Measurements from ENCODE around the gene MAFG. TPM values are rescaled to one million over a fixed set of nuclear protein-coding genes. Genes with fewer than 3 reads are reported as not detected.
"Not testable (repeated sequence)": the region's sequence is repeated elsewhere in the genome, so short reads cannot be mapped to it uniquely, and the experiment has no call there.

Gene MAFG
- total and polyA plus RNA-seq, 2 experiments from 2014 or later: 16.1 to 27.0 TPM

DNA sequence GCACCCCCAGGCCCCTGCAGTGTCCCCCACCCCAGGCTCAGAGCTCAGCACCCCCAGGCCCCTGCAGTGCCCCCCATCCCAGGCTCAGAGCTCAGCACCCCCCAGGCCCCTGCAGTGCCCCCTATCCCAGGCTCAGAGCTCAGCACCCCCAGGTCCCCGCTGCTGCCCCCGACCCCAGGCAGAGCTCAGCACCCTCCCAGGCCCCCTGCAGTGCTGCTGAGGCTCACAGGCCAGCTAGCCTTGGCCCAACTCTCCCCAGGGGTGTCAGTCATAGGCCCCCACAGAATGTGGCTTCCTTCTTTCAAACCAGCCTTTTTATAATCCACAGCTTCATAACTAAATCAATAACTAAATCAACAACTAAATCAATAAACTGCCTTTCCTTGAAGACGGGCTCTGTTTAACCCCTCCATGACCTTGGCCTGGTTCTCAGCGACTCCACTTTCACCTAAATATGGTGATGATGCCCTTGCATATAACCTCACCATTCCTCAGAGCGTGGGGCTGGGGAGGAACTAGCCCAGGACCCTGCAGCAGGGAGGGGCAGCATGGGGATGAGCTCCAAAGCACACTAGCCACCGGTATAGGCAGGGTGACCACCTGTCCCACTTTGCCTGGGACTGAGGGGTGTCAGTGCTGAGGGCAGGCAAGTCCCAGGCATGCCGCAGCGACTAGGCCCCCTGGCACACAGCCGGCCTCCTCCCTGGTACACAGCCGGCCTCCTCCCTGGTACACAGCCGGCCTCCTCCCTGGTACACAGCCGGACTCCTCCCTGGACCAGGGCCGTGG is 28.4 kb upstream of the MAFG start:
- H3K9me3 ChIP-seq (ENCODE audit: low read depth): no peaks in the 10 kb centered on the region
- H3K4me3 ChIP-seq: no peak overlapping the region
- no peaks in the 10 kb centered on the region for H3K36me3 ChIP-seq
- H3K27me3 ChIP-seq: peaks cover 29% of the 10 kb centered on the region
- DNase-seq (ENCODE audit: low read depth in 1 of 2, low spot score in 1 of 2): no peak
- TF ChIP-seq, protein P1, sequence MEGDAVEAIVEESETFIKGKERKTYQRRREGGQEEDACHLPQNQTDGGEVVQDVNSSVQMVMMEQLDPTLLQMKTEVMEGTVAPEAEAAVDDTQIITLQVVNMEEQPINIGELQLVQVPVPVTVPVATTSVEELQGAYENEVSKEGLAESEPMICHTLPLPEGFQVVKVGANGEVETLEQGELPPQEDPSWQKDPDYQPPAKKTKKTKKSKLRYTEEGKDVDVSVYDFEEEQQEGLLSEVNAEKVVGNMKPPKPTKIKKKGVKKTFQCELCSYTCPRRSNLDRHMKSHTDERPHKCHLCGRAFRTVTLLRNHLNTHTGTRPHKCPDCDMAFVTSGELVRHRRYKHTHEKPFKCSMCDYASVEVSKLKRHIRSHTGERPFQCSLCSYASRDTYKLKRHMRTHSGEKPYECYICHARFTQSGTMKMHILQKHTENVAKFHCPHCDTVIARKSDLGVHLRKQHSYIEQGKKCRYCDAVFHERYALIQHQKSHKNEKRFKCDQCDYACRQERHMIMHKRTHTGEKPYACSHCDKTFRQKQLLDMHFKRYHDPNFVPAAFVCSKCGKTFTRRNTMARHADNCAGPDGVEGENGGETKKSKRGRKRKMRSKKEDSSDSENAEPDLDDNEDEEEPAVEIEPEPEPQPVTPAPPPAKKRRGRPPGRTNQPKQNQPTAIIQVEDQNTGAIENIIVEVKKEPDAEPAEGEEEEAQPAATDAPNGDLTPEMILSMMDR (IDR thresholded peaks at IDR 0.05; ENCODE audit: low read depth, low read length): no peak
- H3K27ac ChIP-seq: no peak overlapping the region
- H3K4me1 ChIP-seq (ENCODE audit: low read depth): no peaks in the 10 kb centered on the region

DNA sequence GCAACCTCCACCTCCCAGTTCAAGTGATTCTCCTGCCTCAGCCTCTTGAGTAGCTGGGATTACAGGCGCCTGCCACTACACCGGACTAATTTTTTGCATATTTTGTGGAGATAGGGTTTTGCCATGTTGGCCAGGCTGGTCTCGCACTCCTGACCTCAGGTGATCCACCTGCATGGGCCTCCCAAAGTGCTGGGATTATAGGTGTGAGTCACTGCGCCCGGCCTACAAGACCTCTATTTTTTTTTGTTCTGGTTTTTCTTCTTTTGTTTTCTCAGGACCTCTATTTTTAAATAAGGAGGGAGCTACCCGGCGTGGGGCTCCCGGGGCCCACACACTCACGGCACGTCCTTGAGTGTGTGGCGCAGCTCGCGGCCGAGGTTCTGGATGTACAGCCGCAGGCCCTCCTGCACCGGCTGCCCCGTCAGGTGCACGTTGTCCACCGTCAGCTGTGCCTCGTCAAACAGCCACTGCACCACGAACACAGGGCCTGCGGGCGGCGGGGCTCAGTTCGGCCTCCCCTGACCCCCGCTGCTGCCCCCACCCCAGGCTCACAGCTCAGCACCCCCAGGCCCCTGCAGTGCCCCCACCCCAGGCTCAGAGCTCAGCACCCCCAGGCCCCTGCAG is 27.6 kb upstream of the MAFG start:
- no peak for DNase-seq (ENCODE audit: low read depth in 1 of 2, low spot score in 1 of 2)
- Histone ChIP-seq H3K27ac (no peak overlapping the region), H3K9me3 (ENCODE audit: low read depth) (no peaks in the 10 kb centered on the region), H3K4me1 (ENCODE audit: low read depth) (no peaks in the 10 kb centered on the region), H3K27me3 (peaks cover 21% of the 10 kb centered on the region), H3K4me3 (no peak overlapping the region), H3K36me3 (no peaks in the 10 kb centered on the region)
- TF ChIP-seq, protein P1 (IDR thresholded peaks at IDR 0.05; ENCODE audit: low read depth, low read length): no peak

DNA sequence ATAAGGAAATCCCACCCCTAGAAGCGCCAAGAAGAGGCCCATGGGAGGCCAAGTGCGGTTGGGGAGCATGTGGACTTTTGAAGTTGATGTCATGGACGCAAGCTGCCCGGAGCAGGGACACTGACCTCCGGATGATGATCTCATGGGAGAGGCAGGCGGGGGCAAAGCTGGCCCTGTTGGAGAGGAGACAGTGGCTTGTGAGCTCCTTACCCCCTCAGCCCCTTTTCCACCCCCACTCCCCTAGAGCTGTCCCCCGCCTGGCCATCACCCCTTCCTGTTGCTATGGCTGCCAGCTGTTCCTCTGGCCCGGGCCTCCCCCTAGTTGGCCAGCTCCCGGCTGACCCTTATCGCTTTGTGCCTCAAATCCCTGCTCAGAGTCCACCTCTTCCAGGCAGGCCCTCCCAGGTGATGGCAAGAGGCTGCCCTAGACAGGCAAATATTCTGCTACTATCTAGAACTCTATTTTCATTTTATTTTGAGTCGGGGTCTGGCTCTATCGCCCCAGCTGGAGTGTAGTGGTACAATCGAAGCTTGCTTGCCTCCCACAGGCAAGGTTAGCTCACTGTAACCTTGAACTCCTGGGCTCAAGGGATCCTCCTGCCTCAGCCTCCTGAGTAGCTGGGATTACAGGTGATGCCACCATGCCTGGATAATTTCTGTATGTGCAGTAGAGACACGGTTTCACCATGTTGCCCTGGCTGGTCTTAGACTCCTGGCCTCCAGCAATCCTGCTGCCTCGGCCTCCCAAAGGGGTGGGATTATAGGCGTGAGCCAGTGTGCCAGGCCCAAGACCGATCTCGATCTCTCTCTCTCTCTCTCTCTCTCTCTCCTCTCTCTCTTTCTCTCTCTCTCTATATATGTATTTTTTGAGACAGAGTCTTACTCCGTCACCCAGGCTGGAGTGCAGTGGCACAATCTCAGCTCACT is 26.9 kb upstream of the MAFG start:
- no peak for DNase-seq (ENCODE audit: low read depth in 1 of 2, low spot score in 1 of 2)
- Histone ChIP-seq H3K9me3 (ENCODE audit: low read depth) (no peaks in the 10 kb centered on the region), H3K4me1 (ENCODE audit: low read depth) (no peaks in the 10 kb centered on the region), H3K27ac (no peak overlapping the region), H3K4me3 (no peak overlapping the region), H3K36me3 (no peaks in the 10 kb centered on the region), H3K27me3 (peaks cover 14% of the 10 kb centered on the region)
- TF ChIP-seq, protein P1 (IDR thresholded peaks at IDR 0.05; ENCODE audit: low read depth, low read length): no peak

DNA sequence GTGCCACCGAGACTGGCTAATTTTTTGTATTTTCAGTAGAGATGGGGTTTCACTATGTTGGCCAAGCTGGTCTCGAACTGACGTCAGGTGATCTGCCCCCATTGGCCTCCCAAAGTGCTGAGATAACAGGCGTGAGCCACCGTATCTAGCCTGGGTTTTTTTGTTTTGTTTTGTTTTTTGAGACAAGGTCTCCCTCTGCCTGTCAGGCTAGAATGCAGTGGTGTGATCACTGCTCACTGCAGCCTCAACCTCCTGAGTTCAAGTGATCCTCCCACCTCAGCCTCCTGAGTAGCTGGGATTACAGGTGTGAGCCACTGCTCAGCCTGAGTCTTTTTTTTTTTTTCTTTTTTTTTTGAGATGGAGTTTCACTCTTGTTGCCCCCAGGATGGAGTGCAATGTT is 25.9 kb upstream of the MAFG start:
- H3K27me3 ChIP-seq; H3K9me3 ChIP-seq (ENCODE audit: low read depth); H3K36me3 ChIP-seq; DNase-seq (ENCODE audit: low read depth in 1 of 2, low spot score in 1 of 2); H3K4me3 ChIP-seq; H3K4me1 ChIP-seq (ENCODE audit: low read depth); H3K27ac ChIP-seq: not testable (repeated sequence)

DNA sequence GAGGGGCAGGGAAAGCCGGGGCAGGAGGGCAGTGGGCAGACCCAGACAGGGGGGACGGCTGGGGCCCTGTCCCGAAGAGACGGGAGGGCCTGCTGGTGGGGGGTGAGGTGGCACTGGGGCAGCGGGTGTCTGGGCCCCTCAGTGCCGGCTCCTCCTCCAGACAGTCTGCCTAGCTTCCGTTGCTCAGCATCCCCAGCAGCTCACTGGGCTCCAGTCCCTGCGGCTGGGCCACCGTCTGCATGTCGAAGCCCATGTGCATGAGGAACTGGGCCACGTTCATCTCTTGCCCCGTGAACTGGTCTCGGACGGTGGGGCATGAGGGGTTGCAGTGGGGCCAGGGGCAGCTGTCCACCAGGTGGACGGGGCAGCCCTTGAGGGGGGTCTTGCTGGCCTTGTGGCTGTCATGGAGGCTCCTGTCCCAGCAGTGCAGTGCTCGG is 25.3 kb upstream of the MAFG start:
- no peak overlapping the region for H3K4me3 ChIP-seq
- no peak for DNase-seq (ENCODE audit: low read depth in 1 of 2, low spot score in 1 of 2)
- H3K4me1 ChIP-seq (ENCODE audit: low read depth): no peaks in the 10 kb centered on the region
- no peaks in the 10 kb centered on the region for H3K36me3 ChIP-seq
- TF ChIP-seq, protein P1 (IDR thresholded peaks at IDR 0.05; ENCODE audit: low read depth, low read length): no peak
- no peaks in the 10 kb centered on the region for H3K9me3 ChIP-seq (ENCODE audit: low read depth)
- H3K27ac ChIP-seq: no peak overlapping the region
- no peaks in the 10 kb centered on the region for H3K27me3 ChIP-seq
